Left ventricle myocardium inferior (tissue), 1 donor: Measurements from ENCODE around the gene ITPR1. TPM values are rescaled to one million over a fixed set of nuclear protein-coding genes. Genes with fewer than 3 reads are reported as not detected.
A peak's percentile ranks its signal among the peaks of the same experiment; 100 is the strongest.

Experiments used
- DNase-seq: peaks from one replicate; pipeline ENCODE4 v3.0.0-alpha.2; 2020
- H3K27ac ChIP-seq: fragments of 200-600 bp; replicated peaks from 2 replicates; pipeline ENCODE4 v1.8.0; 2021
- H3K27me3 ChIP-seq: fragments of 200-600 bp; 2 replicates; pipeline ENCODE4 v1.8.0; 2021; ENCODE audit warnings: low read depth
- H3K36me3 ChIP-seq: fragments of 200-600 bp; 2 replicates; pipeline ENCODE4 v1.8.0; 2021
- H3K4me1 ChIP-seq: fragments of 200-600 bp; 2 replicates; pipeline ENCODE4 v1.8.0; 2021
- H3K4me3 ChIP-seq: fragments of 200-600 bp; 2 replicates; pipeline ENCODE4 v1.8.0; 2021; ENCODE audit warnings: mild to moderate bottlenecking, moderate library complexity
- H3K9me3 ChIP-seq: fragments of 200-600 bp; replicated peaks from 2 replicates; pipeline ENCODE4 v1.8.0; 2021
- intact Hi-C: fragments of 100-400 bp; cut with micrococcal nuclease; formaldehyde crosslinking; loops from one replicate; pipeline ENCODE4 v1.11.0; 2022
- total RNA-seq: library from RNA; stranded (reverse); fragmentation: NEBNext Ultra II Directional; extraction: Animal tissue kit (Norgen Biotek cat#: 25700); gene quantifications from one replicate; pipeline ENCODE4 v1.2.1, GENCODE V29; 2021
- TF ChIP-seq, protein P1 (sequence below): fragments of 200-600 bp; IDR thresholded peaks from 2 replicates; pipeline ENCODE4 v1.8.0; 2021; ENCODE audit warnings: antibody characterized with exemption, mild to moderate bottlenecking, borderline replicate concordance
- donor health status: DM: no; HTN: yes; CAD: no; lungs with severe emphysema.

Gene ITPR1
- total RNA-seq, 1 donor from 2014 or later = 29.0 TPM

DNA sequence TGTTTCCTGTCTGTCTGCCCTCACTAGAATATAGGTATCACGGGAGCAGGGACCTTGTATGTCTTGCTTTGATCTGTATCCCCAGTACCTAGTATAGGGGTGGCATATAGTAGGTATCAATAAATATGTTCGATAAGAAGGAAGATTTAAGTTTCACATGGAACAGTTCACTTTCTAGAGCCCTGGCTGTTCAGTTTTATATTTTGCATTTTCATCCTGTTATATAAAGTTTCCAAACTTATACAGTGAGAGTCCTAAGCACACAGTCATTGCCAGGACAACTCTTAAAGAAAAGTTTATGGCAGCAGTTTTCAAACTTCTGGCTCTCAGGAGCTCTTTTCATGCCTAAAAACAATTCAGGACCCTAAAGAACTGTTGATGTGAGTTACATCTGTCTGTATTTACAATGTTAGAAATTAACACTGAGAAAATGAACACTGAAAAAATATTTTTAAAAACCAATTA lies 13.4 kb downstream of the ITPR1 start:
- TF ChIP-seq, protein P1, sequence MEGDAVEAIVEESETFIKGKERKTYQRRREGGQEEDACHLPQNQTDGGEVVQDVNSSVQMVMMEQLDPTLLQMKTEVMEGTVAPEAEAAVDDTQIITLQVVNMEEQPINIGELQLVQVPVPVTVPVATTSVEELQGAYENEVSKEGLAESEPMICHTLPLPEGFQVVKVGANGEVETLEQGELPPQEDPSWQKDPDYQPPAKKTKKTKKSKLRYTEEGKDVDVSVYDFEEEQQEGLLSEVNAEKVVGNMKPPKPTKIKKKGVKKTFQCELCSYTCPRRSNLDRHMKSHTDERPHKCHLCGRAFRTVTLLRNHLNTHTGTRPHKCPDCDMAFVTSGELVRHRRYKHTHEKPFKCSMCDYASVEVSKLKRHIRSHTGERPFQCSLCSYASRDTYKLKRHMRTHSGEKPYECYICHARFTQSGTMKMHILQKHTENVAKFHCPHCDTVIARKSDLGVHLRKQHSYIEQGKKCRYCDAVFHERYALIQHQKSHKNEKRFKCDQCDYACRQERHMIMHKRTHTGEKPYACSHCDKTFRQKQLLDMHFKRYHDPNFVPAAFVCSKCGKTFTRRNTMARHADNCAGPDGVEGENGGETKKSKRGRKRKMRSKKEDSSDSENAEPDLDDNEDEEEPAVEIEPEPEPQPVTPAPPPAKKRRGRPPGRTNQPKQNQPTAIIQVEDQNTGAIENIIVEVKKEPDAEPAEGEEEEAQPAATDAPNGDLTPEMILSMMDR = no peak
- Histone ChIP-seq H3K4me3 (no peak overlapping the region), H3K36me3 (peaks cover 2% of the 10 kb centered on the region), H3K4me1 (peaks cover 53% of the 10 kb centered on the region), H3K27ac (no peak overlapping the region), H3K9me3 (no peaks in the 10 kb centered on the region), H3K27me3 (no peaks in the 10 kb centered on the region)
- no peak for DNase-seq
- intact Hi-C loops = no loop called here

DNA sequence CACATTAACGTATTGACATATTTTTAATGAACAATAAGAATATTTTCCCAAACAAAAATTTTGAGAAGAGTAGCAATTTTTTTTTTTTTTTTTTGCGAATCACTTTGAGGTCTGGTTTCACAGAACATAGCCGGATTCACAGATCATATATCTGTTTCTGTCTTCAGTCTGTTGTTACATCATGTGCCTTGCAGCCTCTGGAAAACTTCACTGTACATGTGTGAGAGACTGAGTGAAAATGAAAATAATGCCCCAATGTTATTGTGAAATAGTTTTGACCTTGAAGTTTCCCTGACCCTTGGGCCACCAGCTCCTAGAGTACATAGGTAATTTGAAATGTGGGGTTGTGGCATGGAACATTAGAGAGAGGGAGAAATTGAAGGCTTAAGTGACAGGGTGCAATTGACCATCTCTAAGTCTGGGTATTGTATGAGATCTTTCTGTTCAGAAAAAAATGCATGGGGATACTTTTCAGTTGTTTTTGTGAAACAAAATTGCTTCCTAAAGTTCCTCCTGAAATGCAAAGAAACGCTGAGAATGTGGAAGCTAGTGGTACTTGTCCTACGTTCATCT lies 14.0 kb downstream of the ITPR1 start:
- Histone ChIP-seq H3K9me3 (no peaks in the 10 kb centered on the region), H3K4me3 (no peak overlapping the region), H3K4me1 (peaks cover 56% of the 10 kb centered on the region), H3K36me3 (no peaks in the 10 kb centered on the region), H3K27me3 (no peaks in the 10 kb centered on the region), H3K27ac (peak overlapping the region; percentile 4)
- TF ChIP-seq, protein P1 = no peak
- no peak for DNase-seq
- intact Hi-C loops = no loop called here

DNA sequence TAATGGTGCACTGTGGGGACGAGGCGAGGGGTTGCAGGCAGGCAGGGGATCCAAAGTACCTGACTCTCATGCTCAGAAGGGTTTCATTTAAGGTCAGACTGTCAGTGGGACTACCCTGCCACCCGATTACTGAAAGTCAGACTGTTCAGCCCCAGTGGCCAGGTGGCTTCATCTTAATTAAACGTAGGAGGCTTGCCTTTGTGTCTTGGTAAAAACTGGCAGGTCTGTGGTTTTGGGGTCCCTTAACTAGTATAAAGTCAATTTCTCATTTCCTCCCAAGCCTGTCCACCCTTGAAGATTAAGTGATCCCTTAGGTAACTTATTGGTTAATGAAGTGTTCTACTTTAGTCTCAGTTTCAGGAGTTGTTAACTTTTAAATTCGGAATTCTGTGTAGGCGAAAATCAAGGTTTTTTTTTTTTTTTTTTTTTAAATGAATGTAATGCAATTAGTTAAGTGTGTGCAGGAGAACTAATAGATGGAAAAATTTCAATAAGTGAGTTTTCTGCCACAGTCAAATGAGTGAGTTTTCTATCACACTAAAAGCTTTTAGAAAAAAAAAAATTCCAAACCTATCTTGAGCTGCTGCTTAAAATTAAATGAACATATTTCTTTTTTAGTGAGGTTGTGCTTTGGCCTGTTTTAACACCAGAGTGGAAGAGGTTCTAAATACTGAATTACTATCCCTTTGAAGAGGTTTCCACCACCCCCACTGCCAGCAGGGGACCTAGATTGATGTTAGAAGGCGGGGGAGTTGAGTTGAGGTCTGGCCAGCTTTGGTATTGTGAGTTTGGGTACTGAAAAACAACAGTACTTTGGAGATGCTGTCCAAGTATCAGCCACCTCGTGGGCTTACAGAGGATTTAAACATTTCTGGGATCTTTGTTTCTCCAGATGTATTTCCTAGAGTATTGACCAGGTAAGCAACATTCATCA lies 15.2 kb downstream of the ITPR1 start:
- Histone ChIP-seq H3K27ac (no peak overlapping the region), H3K27me3 (no peaks in the 10 kb centered on the region), H3K36me3 (no peaks in the 10 kb centered on the region), H3K4me3 (no peak overlapping the region), H3K4me1 (peaks cover 57% of the 10 kb centered on the region), H3K9me3 (no peaks in the 10 kb centered on the region)
- intact Hi-C loops = no loop called here
- DNase-seq = no peak
- TF ChIP-seq, protein P1 = no peak

DNA sequence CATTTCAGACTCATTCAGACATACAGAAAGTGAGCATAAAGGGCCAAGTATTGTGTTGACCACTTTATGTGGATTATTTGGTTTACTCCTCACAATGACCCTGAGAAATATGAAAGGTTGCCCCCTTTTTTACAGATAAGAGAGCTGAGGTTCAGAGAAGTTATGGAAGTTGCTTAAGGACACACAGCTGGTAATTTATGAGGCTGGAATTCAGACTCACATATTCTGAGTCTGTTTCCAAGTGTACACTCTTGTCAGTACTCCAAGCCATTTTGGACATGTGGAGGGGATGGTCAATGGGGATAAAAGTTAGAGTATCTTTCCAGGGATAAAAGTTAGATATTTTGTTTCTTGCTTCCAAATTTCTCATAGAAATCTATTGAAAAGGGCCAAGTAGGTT lies 15.9 kb downstream of the ITPR1 start:
- TF ChIP-seq, protein P1 = no peak
- Histone ChIP-seq H3K4me1 (peaks cover 57% of the 10 kb centered on the region), H3K4me3 (no peak overlapping the region)

DNA sequence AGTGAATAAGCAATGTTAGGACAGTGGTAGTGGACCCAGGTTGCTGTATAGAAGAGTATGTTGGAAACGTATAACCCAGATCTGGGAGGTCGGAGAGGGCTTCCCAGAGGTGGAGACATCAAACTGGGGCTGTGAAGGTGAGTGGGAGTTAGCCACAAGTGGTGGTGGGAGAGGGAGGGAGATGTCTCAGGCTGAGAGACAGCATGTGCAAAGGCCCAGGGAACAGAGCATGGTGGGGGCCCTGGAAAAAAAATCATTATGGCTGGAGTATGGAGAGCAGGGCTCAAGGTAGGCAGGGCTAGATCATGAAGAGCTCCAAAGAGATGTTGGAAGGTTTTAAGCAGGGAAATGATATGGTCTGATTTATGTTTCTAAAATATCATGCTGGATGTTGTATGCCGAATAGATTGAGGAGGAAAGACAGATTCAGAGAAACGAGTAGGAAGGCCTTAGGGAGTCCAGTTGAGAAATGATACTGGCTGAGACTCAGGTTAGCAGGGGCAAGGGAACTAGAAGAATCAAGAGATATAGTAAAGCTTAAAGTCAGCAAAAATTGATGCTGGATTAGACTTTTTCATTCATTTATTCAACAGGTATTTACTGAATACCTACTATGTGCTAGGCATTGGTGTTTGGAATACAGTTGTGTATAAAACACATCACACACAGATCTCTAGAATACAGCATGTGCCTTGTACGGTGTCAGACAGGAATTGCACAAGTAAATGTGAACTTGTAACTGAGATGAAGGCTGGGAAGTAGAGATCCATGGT lies 17.0 kb downstream of the ITPR1 start:
- intact Hi-C loops = no loop called here

More for the DNA sequence above, 15.9 kb downstream of the ITPR1 start:
- H3K36me3 ChIP-seq = no peaks in the 10 kb centered on the region
- intact Hi-C loops = no loop called here
- H3K9me3 ChIP-seq = no peaks in the 10 kb centered on the region
- no peak for DNase-seq
- no peak overlapping the region for H3K27ac ChIP-seq
- H3K27me3 ChIP-seq = no peaks in the 10 kb centered on the region

More for the DNA sequence above, 17.0 kb downstream of the ITPR1 start:
- TF ChIP-seq, protein P1 = no peak
- Histone ChIP-seq H3K4me1 (peaks cover 57% of the 10 kb centered on the region), H3K27me3 (no peaks in the 10 kb centered on the region), H3K9me3 (no peaks in the 10 kb centered on the region), H3K4me3 (no peak overlapping the region), H3K27ac (no peak overlapping the region), H3K36me3 (no peaks in the 10 kb centered on the region)
- DNase-seq = no peak
